Activated naive CD8-positive, alpha-beta T cell treated with anti-CD3 and anti-CD28 coated beads, Interleukin-2, amount 50 U/mL, for 16 hours (primary cell): ENCODE measurements around the gene SLC1A1.

ENCODE experiments used
- DNase-seq: peaks from one replicate; pipeline ENCODE4 v3.0.0-alpha.2; 2020; ENCODE audit warnings: low read depth, low spot score

The SLC1A1 gene

GRCh38 chr9:4617752-4618151 lies 127.5 kb downstream of the SLC1A1 start:
- DNase-seq, result no peak

GRCh38 chr9:4618700-4619099 lies 128.4 kb downstream of the SLC1A1 start:
- no peak for DNase-seq

GRCh38 chr9:4620057-4620765 lies 129.9 kb downstream of the SLC1A1 start:
- DNase-seq, result no peak

GRCh38 chr9:4620881-4621555 lies 130.8 kb downstream of the SLC1A1 start:
- DNase-seq, result no peak

- DNase-seq, result no peak
Observed at GRCh38 chr9:4622016-4622415, 131.7 kb downstream of the SLC1A1 start.

GRCh38 chr9:4630836-4631235 lies 140.6 kb downstream of the SLC1A1 start:
- no peak for DNase-seq
